ENCODE data around the gene SCAI.
A peak's percentile ranks its signal among the peaks of the same experiment; 100 is the strongest.
"Not testable (repeated sequence)": the region's sequence is repeated elsewhere in the genome, so short reads cannot be mapped to it uniquely, and the experiment has no call there.

Gene SCAI

DNA sequence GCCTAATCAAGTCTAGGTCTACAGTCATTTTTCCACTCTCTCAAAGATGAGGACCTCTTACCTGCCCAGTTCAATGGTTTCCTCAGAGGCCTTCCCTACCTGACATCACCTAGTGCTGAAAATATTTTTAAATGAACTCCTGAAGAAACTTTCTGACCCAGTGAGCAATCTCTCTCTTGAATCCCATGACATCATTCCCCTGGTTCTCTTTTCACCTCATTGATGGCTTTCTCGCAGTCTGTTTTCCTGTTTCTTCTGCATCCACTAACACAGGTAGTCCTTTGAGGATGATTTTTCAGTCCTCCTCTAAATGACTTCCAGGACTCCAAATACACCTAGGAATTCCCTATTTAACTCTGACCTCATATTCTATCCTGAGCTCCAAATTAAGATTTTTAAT, 40.3 kb downstream of the SCAI start:
- no peak for DNase-seq

DNA sequence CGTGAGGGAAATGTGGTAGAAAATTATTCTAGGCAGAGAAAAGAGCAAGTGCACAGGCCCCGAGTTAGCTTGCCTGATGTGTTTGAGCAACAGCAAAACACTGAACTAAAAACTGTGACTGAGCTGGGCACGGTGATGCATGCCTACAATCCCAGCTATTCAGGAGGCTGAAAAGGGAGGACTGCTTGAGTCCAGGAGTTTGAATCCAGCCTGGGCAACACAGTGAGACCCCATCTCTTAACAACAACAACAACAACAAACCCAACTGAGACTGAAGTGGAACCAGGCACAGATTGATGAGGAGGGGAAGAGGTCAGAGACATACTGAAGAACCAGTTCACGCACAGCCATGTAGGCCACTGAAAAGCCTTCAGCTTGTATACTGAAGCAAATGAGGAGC, 42.5 kb downstream of the SCAI start:
- DNase-seq, result no peak

DNA sequence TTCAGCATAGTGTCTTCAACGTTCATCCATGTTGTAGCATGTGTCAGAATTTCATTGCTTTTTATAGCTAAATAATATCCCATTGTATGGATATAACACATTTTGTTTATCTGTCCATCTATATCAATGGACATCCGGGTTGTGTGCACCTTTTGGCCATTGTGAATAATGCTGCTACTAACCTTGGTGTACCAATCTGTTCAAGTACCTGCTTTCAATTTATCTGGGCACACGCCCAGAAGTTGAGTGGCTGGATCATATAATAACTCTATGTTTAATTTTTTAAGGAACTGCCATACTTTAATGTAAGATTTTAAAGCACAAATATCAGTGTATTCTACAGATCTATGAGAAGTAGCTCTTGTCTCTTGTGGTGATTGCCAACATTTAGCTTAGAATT, 43.5 kb downstream of the SCAI start:
- no peak for DNase-seq

DNA sequence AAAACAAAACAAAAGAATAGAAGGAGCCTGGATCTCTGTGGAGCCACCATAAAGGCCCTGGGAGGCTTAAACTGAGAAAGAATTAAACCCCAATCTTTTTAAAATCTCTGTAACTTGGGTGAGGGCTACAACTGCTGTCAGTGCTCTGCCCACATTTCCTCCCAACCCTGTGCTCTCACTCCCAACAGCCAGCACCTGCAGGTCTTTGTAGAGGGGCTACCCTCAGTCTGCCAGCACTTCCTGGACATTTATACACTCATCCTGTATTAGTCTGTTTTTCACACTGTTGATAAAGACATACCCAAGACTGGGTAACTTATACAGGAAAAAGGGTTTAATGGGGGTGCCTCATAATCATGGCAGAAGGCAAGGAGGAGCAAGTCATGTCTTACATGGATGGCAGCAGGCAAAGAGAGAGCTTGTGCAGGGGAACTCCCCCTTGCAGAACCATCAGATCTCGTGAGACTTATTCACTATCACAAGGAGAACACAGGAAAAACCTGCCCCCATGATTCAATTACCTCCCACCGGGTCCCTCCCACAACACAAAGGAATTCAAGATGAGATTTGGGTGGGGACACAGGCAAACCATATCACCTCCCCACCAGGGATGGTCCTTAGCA, 47.4 kb downstream of the SCAI start:
- no peak for DNase-seq

DNA sequence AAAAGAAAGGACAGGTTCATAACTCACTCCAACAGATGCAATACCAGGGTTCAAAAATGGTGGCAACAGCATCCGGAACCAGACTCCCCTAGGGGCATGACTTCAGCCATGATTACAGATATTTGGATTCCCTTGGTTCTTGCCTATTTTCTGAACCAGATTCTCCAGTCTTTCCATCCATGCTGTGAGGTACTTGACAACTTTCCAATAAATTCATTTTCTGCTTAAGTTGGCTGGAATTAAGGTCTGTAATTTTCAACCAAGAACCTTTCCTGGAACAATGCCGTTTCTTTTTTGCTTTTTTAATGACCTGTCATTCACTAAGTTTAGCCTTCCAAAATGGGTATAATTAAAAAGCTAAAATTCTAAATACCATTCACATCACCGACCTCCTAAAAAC, 52.2 kb downstream of the SCAI start:
- DNase-seq, result no peak

DNA sequence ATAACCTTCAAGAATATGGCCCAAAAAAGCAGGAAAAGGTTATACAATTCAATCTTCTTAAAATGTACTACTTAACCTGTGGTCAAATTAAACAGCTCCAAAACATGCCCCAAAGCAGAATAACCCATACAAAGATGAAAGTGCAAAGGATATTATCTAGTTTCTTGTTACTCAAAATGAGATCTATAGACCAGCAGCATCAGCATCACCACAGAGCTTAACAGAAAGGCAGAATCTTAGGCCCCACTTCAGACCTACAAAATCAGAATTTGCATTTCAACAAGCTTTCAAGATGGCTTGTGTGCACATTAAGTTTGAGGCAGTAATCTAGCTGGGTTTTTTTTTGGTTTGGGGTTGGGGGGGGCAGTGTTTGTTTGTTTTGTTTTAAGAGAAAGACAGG, 54.0 kb downstream of the SCAI start:
- DNase-seq, result no peak

DNA sequence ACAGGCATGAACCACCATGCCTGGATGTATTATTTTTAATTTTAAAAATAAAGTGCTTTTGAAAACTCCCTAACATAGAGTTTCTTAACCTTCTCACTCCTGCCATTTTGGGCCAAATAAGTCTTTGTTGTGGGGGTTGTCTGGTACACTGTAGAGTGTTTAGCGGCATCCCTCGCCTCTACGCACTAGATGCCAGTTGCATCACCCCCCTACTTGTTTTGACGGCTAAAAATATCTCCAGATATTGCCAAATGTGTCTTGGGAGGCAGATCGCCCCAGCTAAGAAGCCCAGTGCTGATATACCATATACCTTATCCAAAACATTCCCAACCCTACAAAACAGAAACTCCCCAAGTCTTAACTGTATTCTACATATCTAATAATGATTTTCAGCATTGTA, 54.6 kb downstream of the SCAI start:
- no peak for DNase-seq

DNA sequence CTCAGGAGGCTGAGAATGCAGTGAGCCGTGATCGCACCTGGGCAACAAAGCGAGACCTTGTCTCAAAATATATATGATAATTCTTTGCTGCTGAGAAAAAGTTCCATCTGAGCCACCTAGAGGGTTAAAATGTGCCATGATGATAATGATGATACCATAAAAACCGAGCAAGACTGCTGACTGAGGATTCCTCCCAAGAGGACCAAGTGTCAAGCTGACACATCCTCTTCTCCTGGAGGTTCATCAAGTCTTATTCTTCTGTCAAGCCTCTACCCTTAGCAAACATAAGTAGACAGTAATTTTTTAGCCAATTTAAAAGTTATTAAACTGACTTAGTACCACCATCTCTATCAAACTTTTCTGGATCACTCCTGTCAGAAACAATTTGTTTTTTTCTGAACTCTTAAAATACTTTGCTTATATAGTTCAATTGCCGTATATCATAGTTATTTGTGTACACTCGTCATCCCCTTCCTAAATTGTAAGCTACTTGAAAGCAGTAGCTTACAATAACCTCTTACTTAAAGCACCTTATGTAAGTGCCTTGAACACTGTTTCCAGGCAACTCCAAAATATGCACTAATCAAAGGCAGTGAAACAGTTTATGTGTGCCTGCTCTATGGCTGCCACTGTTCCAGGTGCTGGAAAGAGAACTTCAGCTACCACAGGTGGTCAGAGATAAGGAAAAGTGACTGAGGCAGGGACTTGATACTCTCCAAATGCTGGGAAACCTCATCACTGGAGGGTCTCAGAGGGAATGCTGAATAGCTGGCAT, 57.4 kb downstream of the SCAI start:
- peak; percentile 16 for DNase-seq

DNA sequence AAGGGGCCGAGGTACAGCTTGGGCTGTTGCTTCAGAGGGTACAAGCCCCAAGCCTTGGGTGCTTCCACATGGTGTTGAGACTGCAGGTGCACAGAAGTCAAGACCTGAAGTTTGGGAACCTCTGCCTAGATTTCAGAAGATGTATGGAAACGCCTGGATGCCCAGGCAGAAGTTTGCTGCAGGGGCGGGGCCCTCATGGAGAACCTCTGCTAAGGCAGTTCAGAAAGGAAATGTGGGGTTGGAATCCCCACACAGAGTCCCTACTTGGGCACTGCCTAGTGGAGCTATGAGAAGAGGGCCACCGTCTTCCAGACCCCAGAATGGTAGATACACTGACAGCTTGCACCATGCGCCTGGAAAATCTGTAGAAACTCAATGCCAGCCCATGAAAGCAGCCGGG, 61.1 kb downstream of the SCAI start:
- not testable (repeated sequence) for DNase-seq

DNA sequence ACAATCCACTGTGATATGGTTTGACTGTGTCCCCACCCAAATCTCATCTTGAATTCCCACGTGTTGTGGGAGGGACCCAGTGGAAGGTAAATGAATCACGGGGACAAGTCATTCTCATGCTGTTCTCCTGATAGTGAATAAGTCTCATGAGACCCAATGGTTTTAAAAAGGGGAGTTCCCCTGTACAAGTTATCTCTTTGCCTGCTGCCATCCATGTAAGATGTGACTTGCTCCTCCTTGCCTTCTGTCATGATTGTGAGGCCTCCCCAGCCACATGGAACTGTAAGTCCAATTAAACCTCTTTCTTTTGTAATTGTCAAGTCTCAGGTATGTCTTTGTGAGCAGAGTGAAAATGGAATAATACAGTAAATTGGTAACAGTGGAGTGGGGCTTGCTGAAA, 62.5 kb downstream of the SCAI start:
- not testable (repeated sequence) for DNase-seq

DNA sequence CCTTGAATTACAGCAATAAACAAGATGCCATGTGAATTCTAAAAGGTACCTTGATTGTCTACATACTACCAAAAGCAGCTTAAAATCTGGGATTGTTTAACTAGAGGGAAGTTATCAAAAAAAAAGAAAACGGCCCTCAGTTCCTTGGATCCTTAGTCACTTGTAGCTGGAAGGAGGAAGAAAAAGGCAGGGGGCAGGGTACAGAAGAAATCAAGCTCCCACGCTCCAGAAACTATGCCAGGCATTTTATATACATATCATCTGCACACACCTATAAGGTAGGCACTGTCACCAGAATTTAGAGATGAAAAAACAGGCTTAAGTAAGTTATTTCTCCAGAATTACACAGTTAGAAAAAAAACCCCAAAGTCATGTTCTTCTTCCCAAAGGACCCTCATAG, 63.4 kb downstream of the SCAI start:
- no peak for DNase-seq

DNA sequence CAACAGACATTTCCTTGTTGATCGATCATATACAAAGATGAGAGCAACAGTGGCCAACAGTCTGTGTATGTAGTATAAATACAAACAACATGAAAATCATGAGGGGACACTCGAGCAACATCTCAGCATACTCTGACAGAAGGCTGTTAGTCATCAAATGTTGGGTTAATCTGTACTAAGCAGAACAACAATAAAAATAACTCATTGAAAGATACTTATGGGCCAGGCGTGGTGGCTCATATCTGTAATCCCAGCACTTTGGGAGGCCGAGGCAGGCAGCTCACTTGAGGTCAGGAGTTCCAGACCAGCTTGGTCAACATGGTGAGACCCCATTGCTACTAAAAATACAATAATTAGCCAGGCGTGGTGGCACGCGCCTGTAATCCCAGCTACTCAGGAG, 67.3 kb downstream of the SCAI start:
- DNase-seq, result no peak

DNA sequence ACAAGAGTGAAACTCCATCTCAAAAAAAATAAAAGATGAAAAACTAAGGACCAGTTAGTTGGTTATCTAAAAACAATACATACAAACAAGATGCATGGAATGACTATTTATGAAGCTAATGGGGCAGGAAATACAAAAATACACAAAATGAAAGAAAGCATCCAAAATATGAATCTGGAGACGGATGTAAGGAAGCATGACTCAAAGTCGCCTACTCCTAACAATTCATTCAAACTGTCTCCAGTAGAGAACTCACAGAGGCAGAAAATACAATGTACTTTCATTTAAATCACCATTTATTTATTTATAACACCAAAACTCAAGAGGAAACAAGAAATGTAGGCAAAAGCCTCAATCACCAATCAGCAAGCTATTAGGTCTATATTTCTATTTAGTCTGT, 68.4 kb downstream of the SCAI start:
- no peak for DNase-seq

DNA sequence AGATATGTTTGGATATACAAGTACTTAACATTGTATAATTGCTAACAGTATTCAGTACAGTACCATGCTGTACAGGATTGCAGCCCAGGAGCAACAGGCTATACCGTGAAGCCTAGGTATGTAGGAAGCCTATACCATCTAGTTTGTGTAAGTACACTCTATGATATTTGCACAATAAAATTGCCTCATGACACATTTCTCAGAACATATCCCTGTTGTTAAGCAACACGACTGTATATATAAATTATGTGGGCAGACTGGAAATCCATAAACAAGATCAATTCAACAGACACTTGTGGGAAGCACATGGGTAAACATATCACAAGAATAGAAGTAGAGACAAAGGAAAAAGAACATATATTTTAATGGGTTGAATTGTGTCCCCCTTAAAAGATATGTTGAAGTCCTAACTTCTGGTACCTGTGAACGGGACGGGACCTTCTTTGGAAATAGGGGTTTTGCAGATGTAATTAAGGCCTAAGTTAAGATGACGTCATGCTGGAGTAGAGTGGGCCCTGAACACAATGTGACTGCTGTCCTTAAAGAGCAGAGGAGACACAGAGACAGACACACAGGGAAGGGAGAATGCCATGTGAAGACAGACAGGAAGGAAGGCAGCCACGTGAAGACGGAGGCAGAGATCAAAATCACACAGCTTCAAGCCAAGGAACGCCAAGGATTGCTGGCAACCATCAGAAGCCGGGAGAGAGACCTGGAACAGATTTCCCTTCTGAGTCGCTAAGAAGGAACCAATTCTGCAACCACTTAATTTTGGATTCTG, 76.3 kb downstream of the SCAI start:
- peak; percentile 13 for DNase-seq

DNA sequence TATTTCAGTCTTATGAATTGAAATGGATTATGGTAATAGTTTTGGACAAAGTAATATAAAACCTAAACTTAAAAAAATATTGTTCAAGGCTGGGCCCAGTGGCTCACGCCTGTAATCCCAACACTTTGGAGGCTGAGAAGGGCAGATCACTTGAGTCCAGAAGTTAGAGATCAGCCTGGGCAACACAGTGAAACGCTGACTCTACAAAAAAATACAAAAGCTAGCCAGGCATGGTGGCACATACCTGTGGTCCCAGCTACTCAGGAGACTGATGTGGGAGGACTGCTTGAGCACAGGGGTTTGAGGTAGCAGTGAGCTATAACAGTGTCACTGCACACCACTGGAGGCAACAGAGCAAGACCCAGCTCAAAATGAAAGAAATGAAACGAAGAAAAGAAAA, 81.9 kb downstream of the SCAI start:
- DNase-seq, result no peak

DNA sequence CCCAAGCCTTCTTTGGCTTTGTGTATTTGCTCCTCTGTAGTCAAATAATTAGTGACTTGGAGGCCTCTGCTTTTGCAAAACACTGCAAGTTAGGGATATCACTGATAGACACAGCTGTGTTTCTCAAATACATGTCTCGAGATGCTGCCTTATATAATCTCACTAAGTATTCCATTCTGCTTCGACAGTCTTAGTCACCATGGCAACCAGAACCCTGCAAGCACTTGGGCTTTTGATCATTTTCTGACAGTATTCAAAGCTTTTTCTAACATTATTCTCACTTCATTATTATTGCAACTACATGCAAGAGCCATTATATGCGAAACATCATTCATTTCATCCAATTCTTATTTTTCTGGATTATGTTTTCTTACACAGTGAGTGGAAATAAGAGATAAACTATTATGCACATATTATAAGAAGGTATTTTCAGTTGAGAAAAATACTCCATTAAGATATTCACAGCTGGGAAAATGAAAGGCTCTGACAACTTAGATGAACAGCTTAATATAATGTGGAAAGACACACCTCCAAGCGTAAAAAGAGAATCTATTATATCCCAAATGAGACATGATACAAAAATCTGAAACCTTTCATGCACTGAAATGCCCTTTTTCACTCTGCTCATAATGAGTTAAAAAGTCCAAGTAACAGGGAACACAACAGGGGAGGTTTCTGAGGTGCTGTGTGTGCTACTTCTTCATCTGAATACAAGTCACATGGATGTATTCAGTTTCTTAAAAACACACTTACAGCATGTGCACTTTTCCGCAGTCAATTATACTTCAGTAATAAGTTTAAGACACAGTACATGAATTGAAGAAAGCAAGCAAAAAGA, 93.9 kb downstream of the SCAI start:
- no peak for DNase-seq

DNA sequence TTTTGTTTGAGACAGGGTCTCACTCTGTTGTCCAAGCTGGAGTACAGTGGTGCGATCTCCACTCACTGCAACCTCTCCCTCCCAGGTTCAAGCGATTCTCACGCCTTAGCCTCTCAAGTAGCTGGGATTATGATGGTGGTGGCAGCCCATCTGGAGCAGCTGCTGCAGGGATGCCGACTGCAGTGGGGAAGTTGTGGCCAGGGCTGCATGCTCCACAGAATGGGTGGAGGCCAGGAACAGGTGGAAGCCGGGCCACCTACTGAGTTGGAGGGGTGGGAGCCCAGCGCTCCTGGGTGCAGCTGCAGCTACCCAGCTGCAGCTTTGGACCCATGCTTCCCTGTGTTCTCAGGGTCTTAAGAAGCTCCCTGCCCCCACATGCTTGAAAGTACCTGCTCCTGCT, 99.7 kb downstream of the SCAI start:
- no peak for DNase-seq

DNA sequence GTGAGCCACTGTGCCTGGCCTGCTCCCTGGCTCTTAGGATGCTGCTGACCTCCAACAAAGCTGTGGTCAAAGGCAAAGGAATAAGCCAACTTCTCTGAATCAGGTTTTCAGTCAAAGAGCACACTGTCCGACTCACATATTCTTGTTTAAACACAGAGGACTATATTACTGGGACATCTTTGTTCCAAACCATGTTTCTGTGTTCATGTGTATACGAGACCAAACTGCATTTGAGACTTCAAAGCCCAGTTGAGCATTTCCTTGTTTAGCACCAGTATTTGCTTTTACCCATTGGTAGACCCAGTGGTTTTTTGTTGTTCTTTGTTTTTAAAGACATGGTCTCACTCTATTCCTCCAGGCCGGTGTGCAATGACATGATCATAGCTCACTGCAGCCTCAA, 100.2 kb downstream of the SCAI start:
- DNase-seq, result no peak

DNA sequence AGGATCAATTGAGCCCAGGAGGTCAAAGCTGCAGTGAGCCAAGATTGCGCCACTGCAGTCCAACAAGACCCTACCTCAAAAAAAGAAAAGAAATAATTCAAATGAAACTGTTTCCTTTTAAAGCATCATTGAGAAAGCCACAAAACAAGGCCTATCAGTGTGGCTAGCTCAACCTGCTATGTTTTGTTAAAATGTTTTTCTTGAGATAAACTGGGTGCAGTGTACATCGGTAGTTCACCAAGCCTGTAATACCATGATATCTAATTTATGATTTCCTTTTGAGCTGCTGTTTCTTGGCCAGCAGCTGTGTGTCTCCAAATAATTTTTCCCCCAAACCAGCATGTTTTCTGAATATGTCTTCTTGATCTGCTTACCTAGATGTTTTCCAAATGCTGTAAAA, 105.2 kb downstream of the SCAI start:
- DNase-seq, result no peak

DNA sequence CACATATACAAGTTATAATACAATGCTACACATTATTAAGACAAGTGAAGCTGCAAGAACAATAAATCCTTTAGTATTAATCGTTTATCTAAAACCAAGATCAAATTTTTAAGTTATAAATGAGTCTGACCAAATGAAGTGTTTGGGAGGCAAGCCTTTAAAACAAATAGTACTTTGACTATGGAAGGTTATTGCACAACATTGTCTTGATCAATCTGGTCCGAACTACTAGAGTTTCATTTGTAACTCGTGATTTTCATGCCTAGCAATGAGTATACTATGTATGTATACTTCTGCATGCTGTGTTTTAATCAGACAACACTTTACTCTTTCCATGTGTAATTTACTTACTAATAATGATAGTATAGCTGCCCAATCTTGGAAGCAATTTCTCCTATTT, 115.3 kb downstream of the SCAI start:
- no peak for DNase-seq

DNA sequence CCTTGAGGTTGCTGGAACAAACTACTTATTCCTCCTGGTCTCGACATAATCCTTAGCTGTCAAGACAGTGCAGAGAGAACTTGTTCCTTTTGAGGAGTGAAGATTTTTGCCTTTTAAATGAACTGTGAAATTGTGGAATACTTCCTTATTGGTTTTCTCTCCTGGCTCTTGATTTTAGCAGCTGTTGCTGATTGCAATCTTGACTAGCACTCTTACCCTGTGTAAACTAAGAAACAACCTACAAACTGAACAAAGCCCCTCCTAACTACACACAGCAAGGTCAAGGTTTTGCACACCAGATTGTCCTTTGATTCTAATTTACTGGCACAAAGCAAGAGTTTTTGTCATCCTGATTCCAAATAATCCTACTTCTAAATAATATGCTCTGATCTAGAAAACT, 118.4 kb downstream of the SCAI start:
- no peak for DNase-seq

DNA sequence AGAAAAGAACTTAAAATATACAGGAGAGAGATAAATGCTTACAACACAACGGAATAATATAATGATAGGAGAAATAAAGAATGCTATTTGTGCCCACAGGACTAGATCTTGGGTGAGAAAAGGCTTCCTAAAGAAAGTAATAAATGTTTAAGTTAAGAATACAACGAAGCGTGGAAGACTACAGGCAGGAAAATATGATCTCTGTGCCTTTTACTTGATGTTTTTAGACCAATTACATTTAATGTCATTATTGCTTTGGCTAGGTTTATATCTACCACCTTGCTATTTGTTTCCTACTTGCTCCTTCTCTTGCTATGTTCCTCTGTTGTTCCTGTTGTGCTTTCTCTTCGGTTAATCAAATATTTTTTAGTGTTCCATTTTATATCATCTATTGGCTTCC, 122.3 kb downstream of the SCAI start:
- no peak for DNase-seq

DNA sequence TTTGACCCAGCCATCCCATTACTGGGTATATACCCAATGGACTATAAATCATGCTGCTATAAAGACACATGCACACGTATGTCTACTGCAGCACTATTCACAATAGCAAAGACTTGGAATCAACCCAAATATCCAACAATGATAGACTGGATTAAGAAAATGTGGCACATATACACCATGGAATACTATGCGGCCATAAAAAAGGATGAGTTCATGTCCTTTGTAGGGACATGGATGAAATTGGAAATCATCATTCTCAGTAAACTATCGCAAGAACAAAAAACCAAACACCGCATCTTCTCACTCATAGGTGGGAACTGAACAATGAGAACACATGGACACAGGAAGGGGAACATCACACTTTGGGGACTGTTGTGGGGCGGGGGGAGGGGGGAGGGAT, 127.7 kb downstream of the SCAI start:
- DNase-seq, result not testable (repeated sequence)
